ENCODE results near the gene NFYC.

NFYC gene

GRCh38 chr1:40798366-40799281 lies 107.1 kb downstream of the NFYC start:
- TF ChIP-seq, protein P1, sequence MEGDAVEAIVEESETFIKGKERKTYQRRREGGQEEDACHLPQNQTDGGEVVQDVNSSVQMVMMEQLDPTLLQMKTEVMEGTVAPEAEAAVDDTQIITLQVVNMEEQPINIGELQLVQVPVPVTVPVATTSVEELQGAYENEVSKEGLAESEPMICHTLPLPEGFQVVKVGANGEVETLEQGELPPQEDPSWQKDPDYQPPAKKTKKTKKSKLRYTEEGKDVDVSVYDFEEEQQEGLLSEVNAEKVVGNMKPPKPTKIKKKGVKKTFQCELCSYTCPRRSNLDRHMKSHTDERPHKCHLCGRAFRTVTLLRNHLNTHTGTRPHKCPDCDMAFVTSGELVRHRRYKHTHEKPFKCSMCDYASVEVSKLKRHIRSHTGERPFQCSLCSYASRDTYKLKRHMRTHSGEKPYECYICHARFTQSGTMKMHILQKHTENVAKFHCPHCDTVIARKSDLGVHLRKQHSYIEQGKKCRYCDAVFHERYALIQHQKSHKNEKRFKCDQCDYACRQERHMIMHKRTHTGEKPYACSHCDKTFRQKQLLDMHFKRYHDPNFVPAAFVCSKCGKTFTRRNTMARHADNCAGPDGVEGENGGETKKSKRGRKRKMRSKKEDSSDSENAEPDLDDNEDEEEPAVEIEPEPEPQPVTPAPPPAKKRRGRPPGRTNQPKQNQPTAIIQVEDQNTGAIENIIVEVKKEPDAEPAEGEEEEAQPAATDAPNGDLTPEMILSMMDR (IDR thresholded peaks at IDR 0.05), result no peak

- TF ChIP-seq, protein P1 (IDR thresholded peaks at IDR 0.05), result no peak
Observed at GRCh38 chr1:40799351-40799867, 107.9 kb downstream of the NFYC start.

DNA sequence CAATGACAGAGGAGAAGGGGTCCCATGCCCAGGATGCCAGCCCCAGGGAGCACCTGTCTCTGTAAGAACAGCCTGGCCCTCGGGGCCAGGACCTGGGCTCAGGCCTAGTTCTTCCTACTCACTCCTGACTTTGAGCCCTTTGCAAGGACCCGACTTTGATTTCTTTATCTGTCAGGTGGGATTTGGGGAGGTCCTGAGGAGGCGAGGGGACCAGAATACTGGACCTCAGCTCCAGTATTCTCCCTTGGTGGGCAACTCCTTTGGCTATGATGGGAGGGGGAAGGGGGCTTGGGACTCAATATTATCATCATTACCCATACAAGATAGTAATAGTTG lies 110.2 kb downstream of the NFYC start:
- TF ChIP-seq, protein P1 (IDR thresholded peaks at IDR 0.05), result no peak

- TF ChIP-seq, protein P1 (IDR thresholded peaks at IDR 0.05), result no peak
Observed at GRCh38 chr1:40802078-40802741, 110.7 kb downstream of the NFYC start.

DNA sequence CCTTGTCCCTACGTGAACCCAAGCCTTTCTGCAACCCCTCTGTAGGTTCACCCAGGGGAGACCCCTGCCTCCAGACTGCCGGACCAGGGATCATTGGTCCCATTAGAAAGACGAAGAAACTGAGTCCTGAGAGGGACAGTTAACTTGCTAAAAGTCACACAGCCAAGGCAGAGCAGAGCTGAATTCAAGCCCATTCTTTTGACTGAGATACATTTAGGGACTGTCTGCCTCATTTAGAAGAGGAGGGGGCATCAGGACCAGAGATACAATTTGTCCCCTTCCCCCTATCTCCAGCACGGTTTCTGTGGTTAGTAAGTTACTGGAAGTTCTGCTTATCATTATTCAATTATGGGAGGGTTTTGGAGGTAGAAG lies 111.2 kb downstream of the NFYC start:
- TF ChIP-seq, protein P1 (IDR thresholded peaks at IDR 0.05), result no peak

GRCh38 chr1:40803447-40803846 lies 111.9 kb downstream of the NFYC start:
- TF ChIP-seq, protein P1 (IDR thresholded peaks at IDR 0.05), result no peak

GRCh38 chr1:40803902-40804301 lies 112.4 kb downstream of the NFYC start:
- TF ChIP-seq, protein P1 (IDR thresholded peaks at IDR 0.05), result no peak

Data from LNCAP (cell line).